Ascending aorta (tissue), 2 donors: Measurements from ENCODE around the gene TMEM132C. TPM values are rescaled to one million over a fixed set of nuclear protein-coding genes. Genes with fewer than 3 reads are reported as not detected.

Source experiments
- DNase-seq, 2 donors: peaks; one replicate each; pipeline ENCODE4 v3.0.0-alpha.2; 2019; ENCODE audit warnings: low spot score in 2 of 2
- H3K27ac ChIP-seq, 2 donors: fragments of 200-600 bp; sonication (generic); one replicate each; pipeline ENCODE4 v1.5.1; 2016 to 2017; ENCODE audit warnings: mild to moderate bottlenecking in 1 of 2
- H3K27me3 ChIP-seq: fragments of 200-600 bp; sonication (generic); one replicate; pipeline ENCODE4 v1.5.1; 2017
- H3K36me3 ChIP-seq, 2 donors: fragments of 200-600 bp; sonication (generic); one replicate each; pipeline ENCODE4 v1.5.1; 2016
- H3K4me1 ChIP-seq, 2 donors: fragments of 200-600 bp; sonication (generic); one replicate each; pipeline ENCODE4 v1.5.1; 2016 to 2017; ENCODE audit warnings: mild to moderate bottlenecking in 1 of 2
- H3K4me3 ChIP-seq, 2 donors: fragments of 200-600 bp; sonication (generic); one replicate each; pipeline ENCODE4 v1.5.1; 2016 to 2017; ENCODE audit warnings: mild to moderate bottlenecking in 1 of 2
- H3K9me3 ChIP-seq, 2 donors: fragments of 200-600 bp; sonication (generic); one replicate each; pipeline ENCODE4 v1.5.1; 2016
- CTCF ChIP-seq, 3 experiments: fragments of 200-600 bp in 2 of 3; fragments of 450-650 bp in 1 of 3; sonication (generic) in 2 of 3; IDR thresholded peaks; one replicate each; pipeline ENCODE4 v1.5.1; 2016 to 2019; ENCODE audit warnings: antibody characterized with exemption in 3 of 3, mild to moderate bottlenecking in 1 of 3, moderate library complexity in 1 of 3
- intact Hi-C: fragments of 100-400 bp; cut with DNase I; formaldehyde crosslinking; loops from one replicate; pipeline ENCODE4 v1.15.1; 2023
- total RNA-seq: library from RNA; depleted of rRNA; stranded (reverse); fragments of >200 nt; gene quantifications from one replicate; pipeline ENCODE4 v1.1.0, GENCODE V29; 2016

The TMEM132C gene
- total RNA-seq, 1 donor from 2014 or later: 0.96 TPM

DNA sequence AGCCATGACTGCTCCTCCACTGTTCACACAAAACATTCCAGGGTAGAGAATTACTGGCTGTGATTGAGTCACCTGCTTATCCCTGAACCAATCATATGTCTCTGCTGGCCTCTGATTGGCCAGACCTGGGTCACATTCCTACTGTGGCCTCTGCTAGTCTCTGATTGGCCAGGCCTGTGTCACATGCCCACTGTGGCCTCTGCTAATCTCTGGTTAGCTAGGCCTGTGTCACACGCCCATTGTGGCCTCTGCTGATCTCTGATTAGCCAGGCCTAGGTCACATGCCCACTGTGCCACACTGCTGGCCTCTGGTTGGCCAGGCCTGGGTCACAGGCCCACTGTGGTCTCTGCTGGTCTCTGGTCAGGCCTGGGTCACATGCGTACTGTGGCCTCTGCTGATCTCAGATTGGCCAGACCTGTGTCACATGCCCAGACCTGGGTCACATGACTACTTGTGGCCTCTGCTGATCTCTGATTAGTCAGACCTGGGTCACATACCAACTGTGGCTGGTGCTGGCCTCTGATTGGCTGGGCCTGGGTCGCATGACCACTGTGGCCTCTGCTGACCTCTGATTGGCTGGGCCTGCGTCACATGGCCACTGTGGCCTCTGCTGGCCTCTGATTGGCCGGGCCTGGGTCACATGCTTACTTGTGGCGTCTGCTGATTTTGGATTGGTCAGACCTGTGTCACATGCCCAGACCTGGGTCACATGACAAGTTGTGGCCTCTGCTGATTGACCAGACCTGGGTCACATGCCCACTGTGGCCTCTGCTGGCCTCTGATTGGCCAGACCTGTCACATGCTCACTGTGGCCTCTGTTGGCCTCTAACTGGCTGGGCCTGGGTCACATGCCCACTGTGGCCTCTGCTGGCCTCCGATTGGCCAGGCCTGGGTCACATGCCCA lies 305.2 kb downstream of the TMEM132C start:
- no peak for TF ChIP-seq CTCF (IDR thresholded peaks at IDR 0.05)
- Histone ChIP-seq H3K4me1 (no peaks in the 10 kb centered on the region), H3K36me3 (no peaks in the 10 kb centered on the region), H3K27ac (no peak overlapping the region), H3K27me3 (no peaks in the 10 kb centered on the region), H3K4me3 (no peak overlapping the region), H3K9me3 (peaks cover 3 to 6% of the 10 kb centered on the region in 2 donors)
- intact Hi-C loops: no loop called here
- DNase-seq: no peak

DNA sequence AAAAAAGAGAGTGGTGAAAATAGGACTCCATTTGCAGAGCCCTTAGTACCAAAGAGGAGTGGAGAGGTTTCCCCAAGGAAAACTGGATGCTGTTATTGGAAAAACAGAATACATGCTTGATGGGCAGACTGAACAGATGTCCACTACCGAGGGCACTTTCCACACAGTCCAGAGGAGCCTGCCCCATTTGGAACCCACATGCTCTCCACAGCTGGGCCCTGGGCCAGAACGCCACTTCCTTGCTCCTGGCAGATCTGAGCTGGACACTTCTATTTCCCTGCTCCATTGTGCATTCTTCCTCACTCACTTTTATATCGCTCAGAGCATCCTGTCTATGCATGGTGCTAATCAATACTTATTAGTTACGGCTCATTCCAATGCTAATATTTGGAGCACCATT lies 306.9 kb downstream of the TMEM132C start:
- DNase-seq: no peak
- Histone ChIP-seq H3K4me1 (no peaks in the 10 kb centered on the region), H3K9me3 (peaks cover 3 to 6% of the 10 kb centered on the region in 2 donors), H3K27me3 (no peaks in the 10 kb centered on the region), H3K36me3 (no peaks in the 10 kb centered on the region), H3K4me3 (no peak overlapping the region), H3K27ac (no peak overlapping the region)
- no peak for TF ChIP-seq CTCF (IDR thresholded peaks at IDR 0.05)
- intact Hi-C loops: no loop called here

- H3K4me3 ChIP-seq: no peak overlapping the region
- no peaks in the 10 kb centered on the region for H3K4me1 ChIP-seq
- no peak for TF ChIP-seq CTCF (IDR thresholded peaks at IDR 0.05)
- no peaks in the 10 kb centered on the region for H3K9me3 ChIP-seq
- intact Hi-C loops: no loop called here
- no peaks in the 10 kb centered on the region for H3K36me3 ChIP-seq
- no peaks in the 10 kb centered on the region for H3K27me3 ChIP-seq
- no peak for DNase-seq
- H3K27ac ChIP-seq: no peak overlapping the region
These were observed 311.1 kb downstream of the TMEM132C start for GRCh38 chr12:128578045-128578444.

DNA sequence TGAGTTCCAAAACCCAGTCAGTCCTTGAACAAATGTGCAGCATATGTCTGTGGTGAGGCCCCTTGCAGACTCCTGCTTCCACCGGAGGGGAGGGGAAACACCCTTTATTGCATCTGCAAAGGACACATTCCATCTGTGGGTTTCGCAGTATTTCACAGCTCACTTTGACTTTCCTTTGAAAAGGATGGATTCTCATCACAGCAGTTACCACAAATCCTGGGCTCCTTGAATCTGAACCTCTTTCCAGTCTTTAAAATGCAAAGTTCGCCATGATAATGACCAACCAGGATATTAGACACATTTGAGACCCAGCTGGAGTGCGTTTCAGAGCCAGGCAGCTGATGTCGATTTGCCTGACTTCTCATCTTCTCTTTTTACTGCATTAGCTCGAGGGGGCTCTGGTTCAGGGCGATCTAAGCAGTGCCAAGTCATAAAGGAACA lies 314.4 kb downstream of the TMEM132C start:
- Histone ChIP-seq H3K4me1 (no peaks in the 10 kb centered on the region), H3K9me3 (no peaks in the 10 kb centered on the region), H3K27me3 (no peaks in the 10 kb centered on the region), H3K27ac (no peak overlapping the region), H3K4me3 (no peak overlapping the region), H3K36me3 (no peaks in the 10 kb centered on the region)
- intact Hi-C loops: no loop called here
- DNase-seq: no peak
- no peak for TF ChIP-seq CTCF (IDR thresholded peaks at IDR 0.05)

DNA sequence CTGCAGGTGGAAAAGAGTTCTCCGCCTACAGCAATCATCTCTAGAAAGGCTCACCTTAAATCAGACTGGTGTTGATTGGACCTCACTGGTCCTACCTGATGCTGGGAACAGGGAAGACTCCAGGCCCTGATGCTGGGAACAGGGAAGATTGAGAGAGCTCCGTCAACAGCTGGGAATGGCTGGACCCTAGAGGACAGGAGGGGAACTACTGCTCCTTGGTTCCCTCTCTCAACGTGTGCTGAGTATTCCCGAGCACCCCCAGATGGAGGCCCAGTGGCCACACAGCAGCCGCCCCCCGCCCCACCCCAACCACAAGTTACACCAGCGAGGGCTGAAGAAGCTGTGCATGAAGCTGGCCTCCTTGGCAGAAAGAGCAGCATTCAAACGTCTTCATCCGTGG lies 316.5 kb downstream of the TMEM132C start:
- H3K4me1 ChIP-seq: no peaks in the 10 kb centered on the region
- DNase-seq: no peak
- intact Hi-C loops: no loop called here
- H3K36me3 ChIP-seq: no peaks in the 10 kb centered on the region
- TF ChIP-seq CTCF (IDR thresholded peaks at IDR 0.05): no peak
- no peak overlapping the region for H3K27ac ChIP-seq
- no peak overlapping the region for H3K4me3 ChIP-seq
- no peaks in the 10 kb centered on the region for H3K9me3 ChIP-seq
- no peaks in the 10 kb centered on the region for H3K27me3 ChIP-seq
